Smooth muscle cell (in vitro differentiated cells): ENCODE results near the gene MLST8. TPM values are rescaled to one million over a fixed set of nuclear protein-coding genes. Genes with fewer than 3 reads are reported as not detected.
"Not testable (repeated sequence)": the region's sequence is repeated elsewhere in the genome, so short reads cannot be mapped to it uniquely, and the experiment has no call there.

ENCODE experiments used
- DNase-seq: peaks from one replicate; lab custom pipeline; 2025; ENCODE audit not compliant: unreplicated experiment; lab: John Stamatoyannopoulos, UW
- H2AFZ ChIP-seq: fragments of 200-600 bp; sonication (generic); 2 replicates; pipeline ENCODE4 v1.6.0; 2016; ENCODE audit warnings: antibody characterized with exemption, low read depth, mild to moderate bottlenecking
- H3F3A ChIP-seq: fragments of 200-600 bp; sonication (generic); 2 replicates; pipeline ENCODE4 v1.6.0; 2017; ENCODE audit warnings: antibody characterized with exemption, low read depth
- H3K27ac ChIP-seq: fragments of 200-600 bp; sonication (generic); 2 replicates; pipeline ENCODE4 v1.5.1; 2016; ENCODE audit warnings: low read depth, mild to moderate bottlenecking
- H3K27me3 ChIP-seq: fragments of 200-600 bp; sonication (generic); 2 replicates; pipeline ENCODE4 v1.6.1; 2016; ENCODE audit warnings: low read depth, mild to moderate bottlenecking
- H3K36me3 ChIP-seq: fragments of 200-600 bp; sonication (generic); 2 replicates; pipeline ENCODE4 v1.5.1; 2016; ENCODE audit warnings: low read depth
- H3K4me1 ChIP-seq: fragments of 200-600 bp; sonication (generic); 2 replicates; pipeline ENCODE4 v1.5.1; 2016; ENCODE audit warnings: low read depth
- H3K4me2 ChIP-seq: fragments of 200-600 bp; sonication (generic); 2 replicates; pipeline ENCODE4 v1.6.0; 2016; ENCODE audit warnings: mild to moderate bottlenecking
- H3K4me3 ChIP-seq: fragments of 200-600 bp; sonication (generic); 2 replicates; pipeline ENCODE4 v1.5.1; 2016; ENCODE audit warnings: mild to moderate bottlenecking
- H3K79me2 ChIP-seq: fragments of 200-600 bp; sonication (generic); 2 replicates; pipeline ENCODE4 v1.6.0; 2016; ENCODE audit warnings: low read depth, mild to moderate bottlenecking
- H3K9ac ChIP-seq: fragments of 200-600 bp; sonication (generic); 2 replicates; pipeline ENCODE4 v1.6.0; 2016; ENCODE audit warnings: low read depth
- H3K9me3 ChIP-seq: fragments of 200-600 bp; sonication (generic); replicated peaks from 2 replicates; pipeline ENCODE4 v1.5.1; 2016; ENCODE audit warnings: low read depth
- H4K20me1 ChIP-seq: fragments of 200-600 bp; sonication (generic); 2 replicates; pipeline ENCODE4 v1.6.0; 2016; ENCODE audit warnings: low read depth
- WGBS: methylation state at CpG from one replicate; pipeline ENCODE4 v1.1.7; 2016; ENCODE audit warnings: low lambda C conversion rate; 5-methylcytosine and 5-hydroxymethylcytosine counted together
- polyA plus RNA-seq: library from polyadenylated mRNA; unstranded; fragments of >200 nt; fragmentation: Nextera tagmentation; extraction: Ambion mirVana; gene quantifications from 2 replicates; pipeline ENCODE4 v1.2.1, GENCODE V29; 2016
- total RNA-seq: library from RNA; depleted of rRNA; stranded (reverse); fragments of >200 nt; gene quantifications from 2 replicates; pipeline ENCODE4 v1.2.3, GENCODE V29; 2014
- TF ChIP-seq, protein P1 (sequence below): fragments of 200-600 bp; sonication (generic); IDR thresholded peaks from 2 replicates; pipeline ENCODE4 v1.5.1; 2017; ENCODE audit warnings: borderline replicate concordance, mild to moderate bottlenecking, antibody characterized with exemption; ENCODE audit not compliant: insufficient read depth, poor library complexity, severe bottlenecking

The MLST8 gene
- total and polyA plus RNA-seq, 2 experiments from 2014 or later = 37.2 to 67.0 TPM

GRCh38 chr16:2237493-2238149, 32.4 kb downstream of the MLST8 start:
- H3K4me2 ChIP-seq = peak overlapping the region; percentile 93
- H3K9ac ChIP-seq = no peak overlapping the region
- peaks cover 38% of the 10 kb centered on the region for H4K20me1 ChIP-seq
- H3K27ac ChIP-seq = no peak overlapping the region
- no peaks in the 10 kb centered on the region for H3K9me3 ChIP-seq
- H3K79me2 ChIP-seq = no peaks in the 10 kb centered on the region
- peak overlapping the region; percentile 42 for H3K4me3 ChIP-seq
- peaks cover 17% of the 10 kb centered on the region for H3K4me1 ChIP-seq
- DNase-seq = no peak
- WGBS = 23% methylated on average over 63 of the region's 65 CpGs
- H3F3A ChIP-seq = peaks cover 7% of the 10 kb centered on the region
- H3K27me3 ChIP-seq = peaks cover 23% of the 10 kb centered on the region
- H2AFZ ChIP-seq = no peak overlapping the region
- H3K36me3 ChIP-seq = no peaks in the 10 kb centered on the region
- TF ChIP-seq, protein P1, sequence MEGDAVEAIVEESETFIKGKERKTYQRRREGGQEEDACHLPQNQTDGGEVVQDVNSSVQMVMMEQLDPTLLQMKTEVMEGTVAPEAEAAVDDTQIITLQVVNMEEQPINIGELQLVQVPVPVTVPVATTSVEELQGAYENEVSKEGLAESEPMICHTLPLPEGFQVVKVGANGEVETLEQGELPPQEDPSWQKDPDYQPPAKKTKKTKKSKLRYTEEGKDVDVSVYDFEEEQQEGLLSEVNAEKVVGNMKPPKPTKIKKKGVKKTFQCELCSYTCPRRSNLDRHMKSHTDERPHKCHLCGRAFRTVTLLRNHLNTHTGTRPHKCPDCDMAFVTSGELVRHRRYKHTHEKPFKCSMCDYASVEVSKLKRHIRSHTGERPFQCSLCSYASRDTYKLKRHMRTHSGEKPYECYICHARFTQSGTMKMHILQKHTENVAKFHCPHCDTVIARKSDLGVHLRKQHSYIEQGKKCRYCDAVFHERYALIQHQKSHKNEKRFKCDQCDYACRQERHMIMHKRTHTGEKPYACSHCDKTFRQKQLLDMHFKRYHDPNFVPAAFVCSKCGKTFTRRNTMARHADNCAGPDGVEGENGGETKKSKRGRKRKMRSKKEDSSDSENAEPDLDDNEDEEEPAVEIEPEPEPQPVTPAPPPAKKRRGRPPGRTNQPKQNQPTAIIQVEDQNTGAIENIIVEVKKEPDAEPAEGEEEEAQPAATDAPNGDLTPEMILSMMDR = no peak

DNA sequence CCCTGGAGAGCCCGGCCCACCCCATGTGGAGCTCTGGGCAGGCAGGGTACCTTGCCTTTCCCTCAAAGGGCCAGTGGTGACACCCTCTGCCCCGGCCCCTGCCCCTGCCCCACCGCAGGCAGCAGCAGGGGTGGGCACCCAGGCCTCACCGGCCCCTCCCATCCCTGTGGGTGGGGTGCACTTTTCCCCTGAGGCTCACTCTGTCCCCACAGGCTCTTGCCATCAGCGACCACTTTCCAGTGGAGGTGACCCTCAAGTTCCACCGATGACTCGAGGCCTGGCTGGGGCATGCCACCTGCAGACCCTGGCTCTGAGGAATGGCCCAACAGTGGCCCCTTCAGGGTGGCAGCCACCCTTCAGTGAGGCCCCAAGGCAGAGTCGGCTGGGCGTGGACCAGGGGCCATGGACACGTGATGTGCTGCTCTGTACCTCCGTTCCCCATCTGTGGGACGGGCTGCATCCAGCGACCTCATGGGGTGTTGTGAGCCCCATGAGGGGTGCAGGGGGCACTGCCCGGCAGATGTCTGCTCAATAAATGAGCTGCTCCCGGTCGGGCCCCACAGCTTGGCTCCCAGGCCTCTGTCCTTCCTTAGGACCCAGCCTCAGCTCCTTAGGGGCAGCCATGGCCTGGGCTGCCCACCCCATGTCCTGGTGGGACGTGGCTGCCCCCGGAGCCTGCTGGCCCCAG, 33.0 kb downstream of the MLST8 start:
- TF ChIP-seq, protein P1 = no peak
- peaks cover 17% of the 10 kb centered on the region for H3K4me1 ChIP-seq
- no peak overlapping the region for H3K27ac ChIP-seq
- no peaks in the 10 kb centered on the region for H3K79me2 ChIP-seq
- no peaks in the 10 kb centered on the region for H3K36me3 ChIP-seq
- H3F3A ChIP-seq = peaks cover 7% of the 10 kb centered on the region
- H4K20me1 ChIP-seq = peaks cover 38% of the 10 kb centered on the region
- no peak overlapping the region for H3K4me2 ChIP-seq
- H3K4me3 ChIP-seq = no peak overlapping the region
- no peak for DNase-seq
- H3K9me3 ChIP-seq = no peaks in the 10 kb centered on the region
- no peak overlapping the region for H3K9ac ChIP-seq
- H2AFZ ChIP-seq = no peak overlapping the region
- WGBS = 71% methylated on average over 18 of the region's 18 CpGs
- peaks cover 23% of the 10 kb centered on the region for H3K27me3 ChIP-seq

DNA sequence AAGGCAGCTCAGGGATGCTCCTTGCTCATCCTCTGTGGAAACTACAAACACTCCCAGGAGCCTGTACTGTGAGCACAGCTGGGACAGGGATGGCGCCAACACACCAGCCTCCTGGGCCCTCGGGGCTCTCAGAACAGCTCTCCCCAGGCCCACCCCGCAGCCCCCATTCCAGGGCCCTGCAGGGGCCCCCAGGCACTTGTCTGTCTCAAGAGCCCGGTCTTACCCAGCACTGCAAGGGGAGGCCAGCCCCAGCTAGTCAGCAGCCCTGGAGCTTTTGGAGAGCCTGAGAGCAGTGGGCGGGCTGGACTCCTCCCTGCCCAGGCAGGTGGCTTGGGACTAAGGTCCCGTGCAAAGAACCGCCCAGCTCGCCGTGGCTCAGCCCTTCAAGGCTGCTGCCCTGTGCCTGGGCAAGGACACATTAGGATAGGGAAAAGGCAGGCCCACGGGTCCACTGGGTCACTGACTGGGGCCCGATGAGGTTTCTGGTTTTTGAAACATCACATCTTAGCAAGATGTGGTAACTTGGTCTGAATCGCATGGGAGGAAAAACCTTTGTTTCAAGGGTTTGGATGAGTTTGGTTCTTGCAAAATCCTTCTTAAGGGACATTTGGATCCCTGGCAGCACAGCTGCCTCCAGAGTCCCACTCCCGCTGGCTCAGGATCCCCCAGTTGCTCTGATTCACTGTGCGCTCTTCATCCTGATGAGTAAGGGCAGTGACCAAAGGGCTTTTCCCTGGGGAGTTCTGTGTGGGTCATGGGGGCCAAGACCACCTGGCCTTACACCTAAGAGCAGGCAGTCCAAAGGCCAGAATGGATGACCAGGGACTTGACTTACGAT, 33.8 kb downstream of the MLST8 start:
- peaks cover 23% of the 10 kb centered on the region for H3K27me3 ChIP-seq
- WGBS = 72% methylated on average over 15 of the region's 15 CpGs
- H3K9me3 ChIP-seq = no peaks in the 10 kb centered on the region
- no peak overlapping the region for H3K4me3 ChIP-seq
- no peak overlapping the region for H3K9ac ChIP-seq
- no peak for DNase-seq
- TF ChIP-seq, protein P1 = no peak
- peaks cover 17% of the 10 kb centered on the region for H3K4me1 ChIP-seq
- peaks cover 32% of the 10 kb centered on the region for H4K20me1 ChIP-seq
- no peak overlapping the region for H3K4me2 ChIP-seq
- H3F3A ChIP-seq = peaks cover 7% of the 10 kb centered on the region
- no peaks in the 10 kb centered on the region for H3K36me3 ChIP-seq
- no peak overlapping the region for H3K27ac ChIP-seq
- no peak overlapping the region for H2AFZ ChIP-seq
- no peaks in the 10 kb centered on the region for H3K79me2 ChIP-seq

- DNase-seq = not testable (repeated sequence)
- 95% methylated on average over 9 of the region's 9 CpGs for WGBS
Measured at GRCh38 chr16:2240331-2240730, 35.1 kb downstream of the MLST8 start.

More at GRCh38 chr16:2240331-2240730, 35.1 kb downstream of the MLST8 start:
- not testable (repeated sequence) for H3K36me3 ChIP-seq, H2AFZ ChIP-seq, H3K4me3 ChIP-seq, H3K9me3 ChIP-seq, H3F3A ChIP-seq, H3K27ac ChIP-seq, H3K79me2 ChIP-seq, H3K4me2 ChIP-seq, H3K9ac ChIP-seq
- Histone ChIP-seq H3K4me1 (peaks cover 17% of the 10 kb centered on the region), H4K20me1 (peaks cover 21% of the 10 kb centered on the region), H3K27me3 (peaks cover 23% of the 10 kb centered on the region)
